ENCODE measurements around the gene INTS2.
A peak's percentile ranks its signal among the peaks of the same experiment; 100 is the strongest.
"Not testable (repeated sequence)": the region's sequence is repeated elsewhere in the genome, so short reads cannot be mapped to it uniquely, and the experiment has no call there.

Gene INTS2

GRCh38 chr17:61947367-61948078 is 19.7 kb upstream of the INTS2 start:
- Histone ChIP-seq H3K9ac (ENCODE audit: insufficient read length) (no peak overlapping the region), H3K36me3 (ENCODE audit: insufficient read depth, low read length) (peaks cover 76% of the 10 kb centered on the region)

GRCh38 chr17:61946359-61946758 is 18.6 kb upstream of the INTS2 start:
- Histone ChIP-seq H3K36me3 (ENCODE audit: insufficient read depth, low read length) (peaks cover 71% of the 10 kb centered on the region), H3K9me3 (ENCODE audit: low read depth, low read length) (no peaks in the 10 kb centered on the region), H3K4me3 (no peak overlapping the region), H3K9ac (ENCODE audit: insufficient read length) (no peak overlapping the region), H3K27ac (no peak overlapping the region; the same call in 1 of the 2 replicates)
- DNase-seq (ENCODE audit: low read depth, low spot score), result no peak
- TF ChIP-seq FOXP2 (optimal IDR thresholded peaks at IDR 0.05; ENCODE audit: control extremely low read depth, extremely low read length, insufficient read depth) (no peak), EZH2 (IDR thresholded peaks at IDR 0.05) (no peak), POLR2AphosphoS5 (IDR thresholded peaks at IDR 0.05; ENCODE audit: borderline replicate concordance, low read depth, low read length) (no peak)

More at GRCh38 chr17:61947367-61948078, 19.7 kb upstream of the INTS2 start:
- Histone ChIP-seq H3K4me3 (no peak overlapping the region), H3K9me3 (ENCODE audit: low read depth, low read length) (no peaks in the 10 kb centered on the region), H3K27ac (no peak overlapping the region)
- no peak for DNase-seq (ENCODE audit: low read depth, low spot score)
- TF ChIP-seq FOXP2 (optimal IDR thresholded peaks at IDR 0.05; ENCODE audit: control extremely low read depth, extremely low read length, insufficient read depth) (no peak), POLR2AphosphoS5 (IDR thresholded peaks at IDR 0.05; ENCODE audit: borderline replicate concordance, low read depth, low read length) (no peak), EZH2 (IDR thresholded peaks at IDR 0.05) (no peak)

- 0 out of 2 replicates have a peak overlapping the region, but pooled peaks have one; percentile 23 for H3K27ac ChIP-seq
- peaks cover 46% of the 10 kb centered on the region for H3K36me3 ChIP-seq (ENCODE audit: insufficient read depth, low read length)
- H3K4me3 ChIP-seq, result no peak overlapping the region
- H3K9me3 ChIP-seq (ENCODE audit: low read depth, low read length), result no peaks in the 10 kb centered on the region
- no peak for DNase-seq (ENCODE audit: low read depth, low spot score)
- TF ChIP-seq FOXP2 (optimal IDR thresholded peaks at IDR 0.05; ENCODE audit: control extremely low read depth, extremely low read length, insufficient read depth) (no peak), POLR2AphosphoS5 (IDR thresholded peaks at IDR 0.05; ENCODE audit: borderline replicate concordance, low read depth, low read length) (no peak), EZH2 (IDR thresholded peaks at IDR 0.05) (no peak)
- H3K9ac ChIP-seq (ENCODE audit: insufficient read length), result no peak overlapping the region
Measured at GRCh38 chr17:61943117-61943516, 15.3 kb upstream of the INTS2 start.

GRCh38 chr17:61942085-61942484 is 14.3 kb upstream of the INTS2 start:
- Histone ChIP-seq H3K9ac (ENCODE audit: insufficient read length) (no peak overlapping the region), H3K36me3 (ENCODE audit: insufficient read depth, low read length) (peaks cover 37% of the 10 kb centered on the region), H3K4me3 (no peak overlapping the region), H3K27ac (no peak overlapping the region), H3K9me3 (ENCODE audit: low read depth, low read length) (no peaks in the 10 kb centered on the region)
- no peak for DNase-seq (ENCODE audit: low read depth, low spot score)
- TF ChIP-seq POLR2AphosphoS5 (IDR thresholded peaks at IDR 0.05; ENCODE audit: borderline replicate concordance, low read depth, low read length) (no peak), EZH2 (IDR thresholded peaks at IDR 0.05) (no peak), FOXP2 (optimal IDR thresholded peaks at IDR 0.05; ENCODE audit: control extremely low read depth, extremely low read length, insufficient read depth) (no peak)

GRCh38 chr17:61928101-61928436 is 287 bp upstream of the INTS2 start:
- TF ChIP-seq EZH2 (IDR thresholded peaks at IDR 0.05) (no peak), FOXP2 (optimal IDR thresholded peaks at IDR 0.05; ENCODE audit: control extremely low read depth, extremely low read length, insufficient read depth) (no peak), POLR2AphosphoS5 (IDR thresholded peaks at IDR 0.05; ENCODE audit: borderline replicate concordance, low read depth, low read length) (peak; percentile 25)
- Histone ChIP-seq H3K27ac (peak overlapping the region; percentile 92), H3K4me3 (peak overlapping the region; percentile 97), H3K36me3 (ENCODE audit: insufficient read depth, low read length) (peaks cover 15% of the 10 kb centered on the region), H3K9me3 (ENCODE audit: low read depth, low read length) (no peaks in the 10 kb centered on the region), H3K9ac (ENCODE audit: insufficient read length) (peak overlapping the region; percentile 94)
- no peak for DNase-seq (ENCODE audit: low read depth, low spot score)

GRCh38 chr17:61926826-61927207 is 965 bp downstream of the INTS2 start:
- peak overlapping the region; percentile 94 for H3K9ac ChIP-seq (ENCODE audit: insufficient read length)
- H3K27ac ChIP-seq, result peak overlapping the region; percentile 73
- no peak for DNase-seq (ENCODE audit: low read depth, low spot score)
- H3K9me3 ChIP-seq (ENCODE audit: low read depth, low read length), result no peaks in the 10 kb centered on the region
- H3K36me3 ChIP-seq (ENCODE audit: insufficient read depth, low read length), result peaks cover 15% of the 10 kb centered on the region
- TF ChIP-seq POLR2AphosphoS5 (IDR thresholded peaks at IDR 0.05; ENCODE audit: borderline replicate concordance, low read depth, low read length) (no peak), EZH2 (IDR thresholded peaks at IDR 0.05) (no peak), FOXP2 (optimal IDR thresholded peaks at IDR 0.05; ENCODE audit: control extremely low read depth, extremely low read length, insufficient read depth) (no peak)
- H3K4me3 ChIP-seq, result peak overlapping the region; percentile 97

- not testable (repeated sequence) for H3K4me3 ChIP-seq; H3K27ac ChIP-seq; H3K9me3 ChIP-seq (ENCODE audit: low read depth, low read length); H3K9ac ChIP-seq (ENCODE audit: insufficient read length); DNase-seq (ENCODE audit: low read depth, low spot score)
- peaks cover 48% of the 10 kb centered on the region for H3K36me3 ChIP-seq (ENCODE audit: insufficient read depth, low read length)
Measured at GRCh38 chr17:61915162-61915561, 12.6 kb downstream of the INTS2 start.

GRCh38 chr17:61908292-61909037 is 19.3 kb downstream of the INTS2 start:
- TF ChIP-seq POLR2AphosphoS5 (IDR thresholded peaks at IDR 0.05; ENCODE audit: borderline replicate concordance, low read depth, low read length) (no peak), EZH2 (IDR thresholded peaks at IDR 0.05) (no peak), FOXP2 (optimal IDR thresholded peaks at IDR 0.05; ENCODE audit: control extremely low read depth, extremely low read length, insufficient read depth) (no peak)
- H3K27ac ChIP-seq, result no peak overlapping the region
- H3K4me3 ChIP-seq, result no peak overlapping the region
- H3K9me3 ChIP-seq (ENCODE audit: low read depth, low read length), result no peaks in the 10 kb centered on the region
- no peak for DNase-seq (ENCODE audit: low read depth, low spot score)
- H3K9ac ChIP-seq (ENCODE audit: insufficient read length), result no peak overlapping the region
- H3K36me3 ChIP-seq (ENCODE audit: insufficient read depth, low read length), result peaks cover 44% of the 10 kb centered on the region
